AG20443 (cell line): Measurements from ENCODE around the gene B4GALT4.
"Not testable (repeated sequence)": the region's sequence is repeated elsewhere in the genome, so short reads cannot be mapped to it uniquely, and the experiment has no call there.

Experiments
- DNase-seq: peaks from one replicate; pipeline ENCODE4 v3.0.0; 2012; ENCODE audit warnings: low spot score, mixed read lengths

Gene B4GALT4

GRCh38 chr3:119195911-119196310 is 44.8 kb downstream of the B4GALT4 start:
- no peak for DNase-seq

GRCh38 chr3:119195151-119195476 is 45.6 kb downstream of the B4GALT4 start:
- DNase-seq, result no peak

GRCh38 chr3:119194237-119195150 is 46.2 kb downstream of the B4GALT4 start:
- peak; percentile 25 for DNase-seq

GRCh38 chr3:119191800-119192199 is 48.9 kb downstream of the B4GALT4 start:
- no peak for DNase-seq

GRCh38 chr3:119187266-119187665 is 53.4 kb downstream of the B4GALT4 start:
- no peak for DNase-seq

- DNase-seq, result peak; percentile 71
Measured at GRCh38 chr3:119184796-119185570, 55.7 kb downstream of the B4GALT4 start.

- DNase-seq, result no peak
Measured at GRCh38 chr3:119184111-119184510, 56.6 kb downstream of the B4GALT4 start.

- DNase-seq, result peak; percentile 65
Measured at GRCh38 chr3:119181765-119182164, 58.9 kb downstream of the B4GALT4 start.

- DNase-seq, result no peak
Measured at GRCh38 chr3:119177321-119177720, 63.4 kb downstream of the B4GALT4 start.

GRCh38 chr3:119176778-119177177 is 63.9 kb downstream of the B4GALT4 start:
- DNase-seq, result no peak

- peak; percentile 83 for DNase-seq
Measured at GRCh38 chr3:119175872-119176756, 64.6 kb downstream of the B4GALT4 start.

- DNase-seq, result no peak
Measured at GRCh38 chr3:119173325-119173724, 67.4 kb downstream of the B4GALT4 start, which contains the start of gene UPK1B. Gene UPK1B (plus strand): TSS chr3:119173598. CDS start chr3:119186742, 13,144 bp downstream.

- DNase-seq, result peak; percentile 30
Measured at GRCh38 chr3:119170821-119171220, 69.9 kb downstream of the B4GALT4 start.

GRCh38 chr3:119164745-119165144 is 75.9 kb downstream of the B4GALT4 start:
- not testable (repeated sequence) for DNase-seq
